Stimulated activated naive CD8-positive, alpha-beta T cell treated with anti-CD3 and anti-CD28 coated beads, Interleukin-15, Interleukin-2, amounts not matched to agents 100 U/mL and 50 U/mL, for 24 hours (primary cell): ENCODE measurements around the gene FMR1.
A peak's percentile ranks its signal among the peaks of the same experiment; 100 is the strongest.

ENCODE experiments used
- ATAC-seq: fragments of 150-1000 bp; cut with Tn5 transposase; one replicate; pipeline ENCODE4 v1.10.0; 2021
- DNase-seq: peaks from one replicate; pipeline ENCODE4 v3.0.0; 2021

FMR1 gene

DNA sequence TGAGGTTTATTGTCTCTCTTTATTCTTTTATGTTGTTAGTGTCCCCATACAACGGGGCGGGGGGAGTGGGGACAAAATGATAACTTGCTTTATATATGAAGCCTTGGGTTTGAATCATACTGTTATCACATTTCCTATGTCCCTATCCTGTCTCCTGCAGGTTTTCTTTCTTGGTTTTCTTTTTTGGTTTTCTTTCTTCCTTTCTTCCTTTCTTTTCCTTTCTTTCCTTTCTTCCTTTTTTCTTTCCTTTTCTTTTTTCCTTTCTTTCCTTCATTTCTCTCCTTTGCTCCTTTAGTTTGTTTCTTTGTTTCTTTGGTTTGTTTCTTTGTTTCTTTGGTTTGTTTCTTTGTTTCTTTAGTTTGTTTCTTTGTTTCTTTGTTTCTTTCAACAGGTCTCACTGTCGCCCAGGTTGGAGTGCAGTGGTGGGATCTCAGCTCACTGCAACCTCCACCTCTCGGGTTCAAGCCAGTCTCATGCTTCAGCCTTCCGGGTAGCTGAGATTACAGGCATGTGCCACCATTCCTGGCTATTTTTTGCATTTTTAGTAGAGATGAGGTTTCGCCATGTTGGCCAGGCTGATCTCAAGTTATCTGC, 4.8 kb downstream of the FMR1 start:
- DNase-seq (no peak), ATAC-seq (no peak)

DNA sequence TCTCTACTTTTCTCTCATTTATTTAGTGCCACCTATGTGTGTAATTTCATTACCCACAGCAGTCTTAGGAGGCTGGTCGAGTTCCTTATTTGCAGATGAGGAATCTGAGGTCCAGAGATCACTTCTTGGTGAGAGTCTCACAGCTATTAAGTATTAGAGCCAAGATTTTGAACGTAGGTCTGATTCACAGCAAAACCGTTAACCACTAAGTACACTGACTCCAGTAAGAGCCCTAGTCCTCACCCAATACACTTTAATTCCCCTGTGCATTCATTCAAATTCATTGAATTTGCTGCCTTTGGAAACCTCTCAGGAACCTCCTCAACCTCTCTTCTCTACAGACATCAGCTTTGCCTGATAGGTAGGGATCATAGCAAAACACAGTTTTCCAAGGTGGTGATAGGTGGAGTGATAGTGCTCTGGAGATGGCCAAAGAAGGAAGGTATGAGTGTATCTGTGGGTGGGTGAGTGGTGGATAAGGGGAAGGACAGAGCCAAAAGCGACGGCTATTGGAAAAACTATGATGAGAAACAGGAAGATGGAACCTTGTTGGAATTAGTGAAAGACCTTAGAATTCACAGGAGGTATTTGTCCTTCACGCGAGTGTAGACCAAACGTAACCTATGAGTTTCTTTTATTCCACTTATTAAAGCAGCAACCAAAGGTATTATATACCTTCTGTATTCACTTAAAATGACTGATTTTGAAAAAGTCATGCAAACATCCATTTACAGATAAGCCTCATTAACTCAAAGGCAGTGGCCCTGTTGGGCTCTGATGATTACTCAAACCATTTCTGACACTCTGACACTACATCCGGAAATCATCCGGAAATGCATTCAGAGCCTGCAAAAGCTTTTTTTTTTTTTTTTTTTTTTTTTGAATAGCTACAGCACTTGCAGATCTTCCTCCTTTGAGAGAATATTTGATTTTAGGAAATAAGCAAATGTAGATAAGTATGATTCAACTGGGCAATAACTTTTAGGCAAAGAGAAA, 6.3 kb downstream of the FMR1 start:
- ATAC-seq, result peak; percentile 74
- no peak for DNase-seq

DNA sequence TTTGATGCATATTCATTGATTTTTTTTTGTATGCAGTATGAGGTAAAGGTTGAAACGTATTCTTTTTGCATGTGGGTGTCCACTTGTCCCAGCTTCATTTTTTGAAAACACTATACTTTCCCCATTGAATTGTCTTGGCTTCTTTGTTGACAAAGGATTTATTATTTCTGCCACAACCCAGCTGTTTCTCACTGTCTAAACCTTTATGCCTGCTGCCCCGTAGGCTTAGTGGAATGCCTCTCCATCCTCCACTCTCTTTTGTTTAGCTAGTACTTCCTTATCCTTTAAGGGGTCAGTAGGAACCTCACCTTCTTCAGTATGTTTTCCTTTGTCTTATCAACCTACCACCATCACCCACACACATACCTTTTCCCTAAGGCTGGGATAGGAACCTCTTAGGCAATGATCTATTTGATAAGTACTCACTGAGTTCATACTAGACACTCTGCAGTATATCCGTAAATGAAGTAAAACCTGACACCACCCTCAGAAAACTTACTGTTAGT, 8.5 kb downstream of the FMR1 start:
- no peak for DNase-seq
- ATAC-seq, result no peak

DNA sequence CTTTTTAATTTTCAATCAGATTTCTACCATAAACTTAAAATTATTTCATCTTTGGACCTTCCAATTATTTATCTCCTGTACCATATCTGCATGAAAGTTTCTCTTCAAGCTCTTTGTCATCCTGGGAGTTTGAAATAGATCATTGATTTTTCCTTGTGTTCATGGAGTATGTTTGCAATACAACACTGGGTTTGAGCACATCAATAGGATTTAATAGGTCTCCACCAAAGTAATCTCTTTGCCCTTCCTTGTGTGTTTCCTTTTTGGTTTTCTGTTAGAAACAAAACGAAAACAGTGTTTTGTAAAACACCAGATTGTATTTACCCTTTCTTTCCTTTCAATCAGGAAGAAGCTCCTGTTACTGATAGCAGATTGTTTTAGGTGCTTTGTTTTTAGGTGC, 11.9 kb downstream of the FMR1 start:
- DNase-seq (no peak), ATAC-seq (no peak)

DNA sequence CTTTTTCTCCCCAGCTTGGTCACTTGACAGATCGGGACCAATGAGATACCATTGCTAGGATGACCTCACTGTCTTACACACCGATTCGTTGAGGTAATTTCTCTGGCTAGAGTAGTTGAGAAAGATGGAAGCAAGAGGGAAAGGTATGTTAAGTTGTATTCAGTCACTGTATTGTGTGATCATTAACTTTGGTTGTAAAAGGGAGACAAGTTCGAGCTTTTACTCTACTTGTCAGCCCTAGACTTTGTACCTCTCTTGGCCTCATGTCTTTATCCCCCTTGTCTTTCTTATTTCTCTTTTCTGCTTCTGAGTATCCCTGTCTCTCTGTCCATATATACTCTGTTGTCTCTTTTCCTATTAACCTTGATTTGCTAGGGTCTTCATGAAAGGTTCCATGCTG, 15.5 kb downstream of the FMR1 start:
- ATAC-seq, result no peak
- no peak for DNase-seq

DNA sequence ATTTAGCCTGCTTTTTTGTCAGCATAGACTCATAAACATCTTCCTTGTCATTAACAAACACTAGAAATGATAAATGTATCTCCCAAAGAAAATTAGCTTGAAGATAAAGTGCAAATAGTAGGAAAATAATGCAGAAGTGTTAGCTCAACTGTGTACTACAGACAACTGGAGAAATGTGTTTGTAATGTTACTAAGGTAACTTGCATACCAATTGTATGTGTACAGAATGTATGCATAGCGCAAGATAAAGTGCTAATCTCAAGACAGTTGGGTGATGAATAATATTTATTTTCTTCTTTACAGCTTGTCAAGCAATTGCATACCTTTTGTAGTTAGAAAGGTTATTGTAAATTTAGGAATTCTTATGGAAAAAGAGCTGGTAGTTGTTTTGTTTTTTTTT, 22.1 kb downstream of the FMR1 start:
- ATAC-seq, result no peak
- no peak for DNase-seq

DNA sequence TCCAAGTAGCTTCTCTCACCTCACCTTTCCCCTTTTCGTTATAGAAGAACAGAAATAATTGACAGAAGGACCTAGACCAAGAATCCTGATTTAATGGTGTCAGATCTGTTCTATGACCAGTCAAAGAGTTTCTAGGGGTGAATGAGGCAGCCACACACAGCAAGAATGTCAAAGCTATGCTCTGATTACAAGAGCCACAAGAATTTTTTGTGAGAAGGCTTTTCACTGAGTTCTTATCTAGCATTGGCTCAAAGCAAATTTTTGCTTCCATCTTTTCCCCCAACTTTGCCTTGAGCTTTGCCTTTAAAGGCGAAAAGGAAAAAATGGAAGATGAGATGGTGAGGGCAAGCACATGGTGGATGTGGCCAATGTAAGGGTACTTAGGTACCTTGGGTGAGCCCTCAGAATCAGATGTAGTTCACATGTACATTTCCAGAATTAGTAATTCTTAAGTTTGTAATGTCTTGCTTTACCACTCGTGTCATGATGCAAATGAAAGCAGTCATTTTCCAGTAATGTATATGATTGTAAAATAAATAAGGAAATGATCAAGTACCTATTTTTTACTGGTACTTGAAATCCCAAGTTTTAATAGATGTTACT, 23.5 kb downstream of the FMR1 start:
- ATAC-seq (no peak), DNase-seq (no peak)

DNA sequence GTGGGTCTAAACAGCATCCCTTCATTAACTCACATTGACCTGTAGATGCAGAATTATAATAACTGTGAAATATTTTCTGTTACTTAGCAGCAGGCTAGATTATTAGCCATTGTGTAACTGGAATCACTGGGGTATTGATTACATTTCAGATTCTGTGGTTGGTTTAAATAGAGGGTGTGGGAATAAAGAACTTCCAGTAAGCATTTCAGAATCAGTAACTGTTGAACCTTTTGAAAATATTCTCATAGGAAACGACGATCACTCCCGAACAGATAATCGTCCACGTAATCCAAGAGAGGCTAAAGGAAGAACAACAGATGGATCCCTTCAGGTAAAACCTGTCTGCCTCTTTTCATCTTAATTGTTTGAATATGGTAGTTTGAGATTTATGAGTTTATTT, 33.6 kb downstream of the FMR1 start:
- ATAC-seq (no peak), DNase-seq (no peak)

DNA sequence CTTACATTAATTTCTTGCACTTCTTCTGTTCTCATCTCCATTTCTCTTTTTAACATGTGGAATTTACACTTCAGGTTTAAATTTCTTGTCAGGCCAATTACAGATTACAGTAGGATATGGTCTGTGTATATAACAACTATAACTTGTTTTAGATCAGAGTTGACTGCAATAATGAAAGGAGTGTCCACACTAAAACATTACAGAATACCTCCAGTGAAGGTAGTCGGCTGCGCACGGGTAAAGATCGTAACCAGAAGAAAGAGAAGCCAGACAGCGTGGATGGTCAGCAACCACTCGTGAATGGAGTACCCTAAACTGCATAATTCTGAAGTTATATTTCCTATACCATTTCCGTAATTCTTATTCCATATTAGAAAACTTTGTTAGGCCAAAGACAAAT, 36.8 kb downstream of the FMR1 start:
- ATAC-seq, result no peak
- DNase-seq, result no peak

DNA sequence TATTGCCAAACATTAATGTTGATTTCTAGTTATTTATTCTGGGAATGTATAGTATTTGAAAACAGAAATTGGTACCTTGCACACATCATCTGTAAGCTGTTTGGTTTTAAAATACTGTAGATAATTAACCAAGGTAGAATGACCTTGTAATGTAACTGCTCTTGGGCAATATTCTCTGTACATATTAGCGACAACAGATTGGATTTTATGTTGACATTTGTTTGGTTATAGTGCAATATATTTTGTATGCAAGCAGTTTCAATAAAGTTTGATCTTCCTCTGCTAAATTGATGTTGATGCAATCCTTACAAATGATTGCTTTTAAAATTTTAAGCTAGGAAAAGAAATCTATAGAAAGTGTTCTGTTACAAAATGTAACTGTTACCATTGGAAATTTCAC, 38.6 kb downstream of the FMR1 start:
- no peak for ATAC-seq
- DNase-seq, result no peak

DNA sequence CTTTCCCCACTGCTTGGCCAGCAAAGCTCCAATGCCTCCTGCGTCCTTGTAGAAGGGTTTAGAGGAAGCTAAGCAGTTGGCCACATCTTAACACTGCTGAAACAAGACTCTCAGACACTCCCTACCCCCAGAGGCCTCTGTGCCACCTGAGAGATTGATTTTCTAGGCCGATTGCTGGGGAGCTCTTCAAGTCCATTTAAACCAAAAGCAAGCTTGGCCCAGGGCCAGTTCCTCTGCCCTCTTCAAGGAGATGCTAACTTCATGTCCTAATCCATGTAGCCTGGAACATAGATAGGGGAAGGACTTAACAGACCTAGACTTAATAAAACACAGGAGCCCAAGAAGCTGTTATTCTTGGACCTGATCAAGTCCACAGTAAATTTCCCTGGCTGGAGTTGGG, 42.3 kb downstream of the FMR1 start:
- ATAC-seq (no peak), DNase-seq (no peak)

DNA sequence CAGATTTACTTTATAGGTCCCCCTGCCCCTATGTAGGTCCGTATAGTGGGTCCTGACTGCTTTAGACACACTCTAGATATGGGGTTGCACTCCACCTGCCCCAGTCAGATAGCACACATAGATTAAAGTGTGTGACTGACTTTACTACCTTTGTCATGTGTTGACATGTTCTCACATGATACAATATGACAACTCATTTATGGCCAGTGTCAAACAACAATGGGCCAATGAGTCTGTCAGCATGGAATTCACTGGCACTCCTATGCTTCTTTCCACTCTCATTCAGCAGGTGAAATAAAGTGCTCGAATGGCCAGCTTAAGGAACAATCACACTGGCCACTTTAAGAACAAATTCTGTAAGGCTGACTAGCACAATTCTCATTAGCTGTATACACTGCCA, 45.6 kb downstream of the FMR1 start:
- DNase-seq (no peak), ATAC-seq (no peak)

DNA sequence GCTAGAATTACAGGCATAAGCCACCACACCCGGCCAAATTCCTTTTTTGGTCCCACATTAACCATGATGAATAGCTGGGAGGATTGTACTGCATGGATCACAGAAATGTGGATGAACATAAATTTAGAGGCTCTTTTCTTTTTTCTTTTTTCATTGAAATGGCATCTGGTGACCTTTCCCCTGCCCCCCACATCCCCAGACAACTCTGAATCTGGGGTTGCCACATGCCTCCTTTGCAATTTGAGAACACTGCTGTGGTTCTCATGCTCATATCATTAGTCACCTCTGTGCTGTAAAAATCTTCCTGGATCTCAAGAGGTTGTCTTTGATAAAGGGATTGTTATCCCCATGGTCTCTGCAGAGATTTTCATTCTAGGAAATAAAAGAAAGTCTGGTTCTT, 46.6 kb downstream of the FMR1 start:
- no peak for ATAC-seq
- DNase-seq, result no peak

DNA sequence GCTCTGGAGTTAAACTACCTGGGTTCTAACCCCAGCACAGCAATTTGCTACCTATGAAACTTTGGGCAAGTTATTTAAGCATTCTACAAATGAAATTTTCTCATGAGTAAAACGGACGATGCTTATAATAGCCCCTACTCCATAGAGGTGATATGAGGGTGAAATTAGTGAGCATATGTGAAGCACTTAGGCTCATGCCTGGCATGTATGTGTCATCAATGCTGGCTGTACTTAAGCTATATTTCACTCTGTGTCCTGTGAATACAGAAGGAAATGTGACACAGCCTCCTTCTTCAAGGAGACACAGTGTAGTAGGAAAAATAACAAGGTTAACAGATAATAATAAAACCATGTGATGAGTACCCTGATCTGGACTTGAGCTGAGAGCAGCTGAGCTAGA, 49.0 kb downstream of the FMR1 start:
- no peak for DNase-seq
- ATAC-seq, result no peak

DNA sequence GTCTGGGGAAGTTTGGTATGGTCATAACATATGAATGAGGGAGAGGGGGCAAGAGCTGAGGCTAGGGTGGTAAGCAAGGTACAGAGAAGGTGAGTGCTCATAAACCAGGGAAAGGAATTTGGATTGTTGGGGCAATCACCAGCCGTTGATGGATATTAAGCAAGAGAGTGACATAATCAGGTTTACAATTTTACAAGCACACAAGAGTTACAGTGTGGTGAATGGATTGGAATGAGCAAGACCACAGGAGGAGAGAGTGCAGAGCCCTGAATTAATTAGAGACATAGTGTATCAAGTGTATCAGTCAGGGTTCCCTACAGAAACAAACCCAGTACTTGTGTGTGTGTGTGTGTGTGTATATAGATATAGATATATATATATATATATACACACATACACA, 50.8 kb downstream of the FMR1 start:
- ATAC-seq, result no peak
- DNase-seq, result no peak

DNA sequence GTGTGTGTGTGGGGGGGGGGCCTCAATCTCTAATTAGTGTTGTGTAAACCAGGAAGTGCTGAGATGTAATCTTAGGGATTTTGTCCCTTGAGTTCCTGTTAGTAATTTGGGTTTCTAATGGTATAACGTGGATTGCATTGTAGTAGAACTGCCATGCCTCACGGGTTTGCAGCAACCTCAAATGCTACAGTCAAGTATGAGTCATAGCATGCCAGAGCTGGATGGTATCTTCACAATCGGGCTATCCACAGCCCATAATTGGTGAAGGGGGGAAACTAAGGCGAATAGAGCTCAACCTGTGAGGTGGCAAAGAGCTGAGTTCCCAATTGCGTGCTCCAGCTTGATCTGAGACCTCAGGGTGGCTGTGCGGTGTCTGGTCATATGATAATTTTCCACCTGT, 67.2 kb downstream of the FMR1 start:
- no peak for ATAC-seq
- no peak for DNase-seq

DNA sequence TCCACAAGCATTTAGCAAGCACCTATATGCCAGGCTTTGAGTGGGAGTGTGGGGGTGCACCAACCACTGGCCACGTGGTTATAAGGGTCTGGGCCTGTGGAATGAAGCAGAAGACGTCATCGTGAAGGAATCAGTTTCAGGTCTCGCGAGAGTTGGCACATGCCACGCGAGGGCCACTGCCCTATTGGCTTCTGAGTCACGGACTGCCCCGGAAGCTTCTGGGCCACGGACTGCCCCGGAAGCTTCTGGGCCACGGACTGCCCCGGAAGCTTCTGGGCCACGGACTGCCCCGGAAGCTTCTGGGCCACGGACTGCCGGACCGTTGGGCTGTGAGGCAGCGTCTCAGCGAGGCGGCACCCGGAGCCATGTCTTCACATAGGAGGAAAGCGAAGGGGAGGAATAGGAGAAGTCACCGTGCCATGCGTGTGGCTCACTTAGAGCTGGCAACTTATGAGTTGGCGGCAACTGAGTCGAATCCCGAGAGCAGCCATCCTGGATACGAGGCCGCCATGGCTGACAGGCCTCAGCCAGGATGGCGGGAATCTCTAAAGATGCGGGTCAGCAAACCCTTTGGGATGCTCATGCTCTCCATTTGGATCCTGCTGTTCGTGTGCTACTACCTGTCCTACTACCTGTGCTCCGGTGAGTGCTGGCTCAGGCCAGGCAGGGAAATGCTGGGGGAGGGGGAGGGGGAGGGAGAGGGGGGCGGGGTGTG, 69.5 kb downstream of the FMR1 start, which contains the start of gene FMR1NB:
Gene FMR1NB, plus strand, starts transcription at position 300 of the 715 bp plus-strand sequence. Its CDS starts 66 bp downstream, at position 366.
- DNase-seq (no peak), ATAC-seq (no peak)
